Esophagus muscularis mucosa (tissue), 4 donors: ENCODE results near the gene PAX5. TPM values are rescaled to one million over a fixed set of nuclear protein-coding genes. Genes with fewer than 3 reads are reported as not detected.

Experiments used
- DNase-seq: peaks from one replicate; pipeline ENCODE4 v3.0.0-alpha.2; 2017; ENCODE audit errors: extremely low spot score
- H3K27ac ChIP-seq, 4 donors: fragments of 200-600 bp; sonication (generic); replicated peaks in 1 of 4; 1 replicate in 3 of 4; 2 replicates in 1 of 4; pipeline ENCODE4 v1.5.1; 2016 to 2019; ENCODE audit warnings: mild to moderate bottlenecking in 1 of 4
- H3K27me3 ChIP-seq, 4 donors: fragments of 200-600 bp; sonication (generic); one replicate each; pipeline versions ENCODE4 v1.5.1 to v1.6.0; 2016 to 2019
- H3K36me3 ChIP-seq, 4 donors: fragments of 200-600 bp; sonication (generic); one replicate each; pipeline ENCODE4 v1.5.1; 2016 to 2019
- H3K4me1 ChIP-seq, 4 donors: fragments of 200-600 bp; sonication (generic); one replicate each; pipeline ENCODE4 v1.5.1; 2016 to 2019
- H3K4me3 ChIP-seq, 4 donors: fragments of 200-600 bp; sonication (generic); 1 replicate in 2 of 4; 2 replicates in 2 of 4; pipeline ENCODE4 v1.5.1; 2016 to 2019; ENCODE audit warnings: mild to moderate bottlenecking in 4 of 4, moderate library complexity in 1 of 4
- H3K9me3 ChIP-seq, 4 donors: fragments of 200-600 bp; sonication (generic); 1 replicate in 3 of 4; 2 replicates in 1 of 4; pipeline ENCODE4 v1.5.1; 2016 to 2019
- CTCF ChIP-seq, 3 experiments: fragments of 200-600 bp in 2 of 3; fragments of 450-650 bp in 1 of 3; sonication (generic) in 2 of 3; IDR thresholded peaks; one replicate each; pipeline ENCODE4 v1.5.1; 2017 to 2019; ENCODE audit warnings: antibody characterized with exemption in 3 of 3, mild to moderate bottlenecking in 2 of 3, moderate library complexity in 1 of 3
- EP300 ChIP-seq: sonication (generic); formaldehyde crosslinking; IDR thresholded peaks from one replicate; pipeline ENCODE4 v1.6.1; 2017; ENCODE audit warnings: antibody characterized with exemption
- POLR2A ChIP-seq: fragments of 450-650 bp; IDR thresholded peaks from one replicate; pipeline ENCODE4 v1.6.1; 2017; ENCODE audit warnings: antibody characterized with exemption, moderate library complexity, mild to moderate bottlenecking, low read depth
- POLR2AphosphoS5 ChIP-seq, 2 donors: sonication (generic); formaldehyde crosslinking; IDR thresholded peaks; one replicate each; pipeline ENCODE4 v1.6.1; 2017; ENCODE audit warnings: antibody characterized with exemption in 2 of 2
- WGBS: methylation state at CpG from one replicate; pipeline ENCODE4 v1.1.5; 2018; 5-methylcytosine and 5-hydroxymethylcytosine counted together
- intact Hi-C: fragments of 100-400 bp; cut with DNase I; formaldehyde crosslinking; loops from one replicate; pipeline ENCODE4 v1.15.1; 2023
- total RNA-seq, 4 donors: library from RNA; depleted of rRNA; stranded (reverse); fragments of >200 nt; gene quantifications; one replicate each; pipeline versions ENCODE4 v1.1.0 to v1.2.1, GENCODE V29; 2016

Gene PAX5
- total RNA-seq, 4 donors from 2014 or later: 0.17 TPM; not detected in 3

- no peak for DNase-seq
- peaks cover 0 to 44% (median 0%) of the 10 kb centered on the region in 4 donors for H3K27me3 ChIP-seq
- no peaks in the 10 kb centered on the region for H3K4me1 ChIP-seq
- no peak overlapping the region for H3K4me3 ChIP-seq
- no peak overlapping the region for H3K27ac ChIP-seq
- WGBS: 65% methylated on average over 6 of the region's 6 CpGs
- intact Hi-C loops: no loop called here
- H3K36me3 ChIP-seq: no peaks in the 10 kb centered on the region
- H3K9me3 ChIP-seq: no peaks in the 10 kb centered on the region
- TF ChIP-seq EP300: no peak
- no peak for TF ChIP-seq POLR2AphosphoS5 (IDR thresholded peaks at IDR 0.05)
- TF ChIP-seq POLR2A: no peak
- TF ChIP-seq CTCF (IDR thresholded peaks at IDR 0.05): no peak
Measured at GRCh38 chr9:36906492-36906891, 127.6 kb downstream of the PAX5 start.

GRCh38 chr9:36905101-36906066 is 128.7 kb downstream of the PAX5 start:
- Histone ChIP-seq H3K4me3 (no peak overlapping the region), H3K9me3 (no peaks in the 10 kb centered on the region), H3K4me1 (no peaks in the 10 kb centered on the region), H3K27ac (no peak overlapping the region), H3K36me3 (no peaks in the 10 kb centered on the region), H3K27me3 (peaks cover 0 to 41% (median 0%) of the 10 kb centered on the region in 4 donors)
- DNase-seq: no peak
- 75% methylated on average over 10 of the region's 10 CpGs for WGBS
- TF ChIP-seq EP300 (no peak), CTCF (IDR thresholded peaks at IDR 0.05) (no peak), POLR2AphosphoS5 (IDR thresholded peaks at IDR 0.05) (no peak), POLR2A (no peak)
- intact Hi-C loops: no loop called here

GRCh38 chr9:36903541-36904435 is 130.3 kb downstream of the PAX5 start:
- Histone ChIP-seq H3K4me1 (no peaks in the 10 kb centered on the region), H3K27ac (no peak overlapping the region), H3K9me3 (no peaks in the 10 kb centered on the region), H3K4me3 (no peak overlapping the region), H3K27me3 (peaks cover 0 to 42% (median 0%) of the 10 kb centered on the region in 4 donors), H3K36me3 (no peaks in the 10 kb centered on the region)
- no peak for DNase-seq
- no peak for TF ChIP-seq CTCF (IDR thresholded peaks at IDR 0.05)
- no peak for TF ChIP-seq POLR2AphosphoS5 (IDR thresholded peaks at IDR 0.05)
- no peak for TF ChIP-seq EP300
- TF ChIP-seq POLR2A: no peak
- 62% methylated on average over 4 of the region's 4 CpGs for WGBS
- intact Hi-C loops: no loop called here

GRCh38 chr9:36902861-36903524 is 131.1 kb downstream of the PAX5 start:
- Histone ChIP-seq H3K9me3 (no peaks in the 10 kb centered on the region), H3K27ac (no peak overlapping the region), H3K4me1 (no peaks in the 10 kb centered on the region), H3K36me3 (no peaks in the 10 kb centered on the region), H3K27me3 (peaks cover 0 to 50% (median 0%) of the 10 kb centered on the region in 4 donors), H3K4me3 (no peak overlapping the region)
- DNase-seq: no peak
- 62% methylated on average over 5 of the region's 5 CpGs for WGBS
- no peak for TF ChIP-seq CTCF (IDR thresholded peaks at IDR 0.05)
- TF ChIP-seq POLR2AphosphoS5 (IDR thresholded peaks at IDR 0.05): no peak
- no peak for TF ChIP-seq EP300
- no peak for TF ChIP-seq POLR2A
- intact Hi-C loops: no loop called here
